HT1080 (cell line): ENCODE data around the gene TMTC1. TPM values are rescaled to one million over a fixed set of nuclear protein-coding genes. Genes with fewer than 3 reads are reported as not detected.

Source experiments
- DNase-seq: peaks from one replicate; pipeline ENCODE4 v3.0.0-alpha.2; 2015; ENCODE audit warnings: low read depth
- total RNA-seq: library from RNA; depleted of rRNA; stranded (reverse); fragments of >200 nt; shearing (Covaris generic); gene quantifications from 2 replicates; pipeline ENCODE4 v1.2.3, GENCODE V29; 2014

TMTC1 gene
- total RNA-seq, 1 experiment from 2014 or later, result 0.11 TPM

DNA sequence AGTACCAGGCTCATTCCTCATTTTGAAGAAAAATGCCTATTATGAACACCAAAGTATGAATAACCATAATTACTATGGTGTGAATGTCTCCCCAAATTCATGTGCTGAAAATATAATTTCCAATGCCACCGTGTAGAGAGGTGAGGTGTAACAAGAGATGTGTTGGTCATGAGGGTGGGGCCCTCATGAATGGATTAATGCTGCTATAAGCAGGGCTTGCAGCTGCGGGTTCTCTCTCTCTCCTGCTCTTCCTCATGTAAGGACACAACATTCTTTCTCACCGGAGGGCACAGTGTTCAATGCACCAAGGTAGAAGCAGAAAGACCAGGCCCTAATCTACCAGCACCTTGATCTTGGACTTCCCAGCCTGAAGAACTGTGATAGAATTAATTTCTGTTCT, 70.0 kb downstream of the TMTC1 start:
- DNase-seq, result no peak

DNA sequence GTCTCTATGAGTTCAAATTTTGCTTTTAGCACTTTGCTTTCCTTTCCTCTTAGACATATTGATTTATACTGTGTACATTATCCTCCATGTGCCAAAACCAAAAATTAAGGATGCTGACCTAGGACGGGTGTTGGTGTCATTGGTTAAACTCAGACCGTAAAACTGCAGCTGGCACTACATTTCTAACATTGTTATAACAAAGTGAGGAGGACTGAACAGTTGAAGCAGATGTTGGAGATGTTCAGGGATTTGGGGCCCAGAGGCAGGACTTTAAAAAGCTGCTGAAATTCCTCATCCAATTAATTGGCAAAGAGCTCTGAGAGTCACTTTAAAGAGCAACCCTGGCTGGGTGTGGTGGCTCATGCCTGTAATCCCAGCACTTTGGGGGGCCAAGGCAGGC, 72.4 kb downstream of the TMTC1 start:
- no peak for DNase-seq

DNA sequence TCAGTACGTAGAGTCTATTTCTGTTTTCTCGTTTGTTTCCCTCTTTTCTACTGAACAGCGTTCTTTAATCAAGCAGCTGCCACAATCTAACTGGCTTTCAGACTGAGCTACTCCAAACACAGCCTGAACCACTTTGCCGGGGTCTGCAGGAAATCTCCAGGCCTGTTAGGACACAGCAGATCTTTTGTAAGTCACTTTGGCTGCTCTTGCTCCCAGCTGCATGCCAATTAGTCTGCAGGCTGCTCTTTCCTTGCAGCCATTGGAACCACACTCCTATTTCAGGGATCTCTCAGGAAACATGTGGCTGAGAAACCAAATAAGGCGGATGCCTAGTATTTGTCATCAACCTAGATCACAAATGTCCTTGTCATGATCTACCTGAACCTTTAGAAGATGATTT, 73.6 kb downstream of the TMTC1 start:
- no peak for DNase-seq

DNA sequence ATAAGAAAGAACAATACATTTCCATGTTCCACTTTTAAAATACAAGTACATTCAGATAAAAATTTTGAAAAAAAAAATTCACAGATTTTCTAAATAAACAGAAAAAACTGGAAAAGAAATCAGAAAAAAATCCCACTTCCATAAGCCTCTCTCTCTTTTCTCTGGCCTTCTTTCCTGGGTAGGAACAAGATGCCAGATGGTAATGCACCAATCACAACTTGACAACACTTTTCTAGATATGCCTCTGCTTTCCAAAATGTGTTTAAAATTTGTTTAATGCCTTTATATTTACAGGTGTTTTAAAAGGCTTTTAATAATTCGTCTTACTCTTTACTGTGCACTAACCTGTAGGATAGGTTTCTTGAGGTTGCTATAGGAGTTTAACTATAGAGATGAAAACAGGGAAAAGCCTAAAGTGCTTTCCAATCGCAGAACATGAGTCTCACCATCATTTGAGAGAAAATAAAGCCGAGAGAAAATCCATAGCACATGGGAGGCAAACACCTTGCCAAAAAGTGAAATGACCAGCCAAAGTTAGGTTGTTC, 74.2 kb downstream of the TMTC1 start:
- no peak for DNase-seq

DNA sequence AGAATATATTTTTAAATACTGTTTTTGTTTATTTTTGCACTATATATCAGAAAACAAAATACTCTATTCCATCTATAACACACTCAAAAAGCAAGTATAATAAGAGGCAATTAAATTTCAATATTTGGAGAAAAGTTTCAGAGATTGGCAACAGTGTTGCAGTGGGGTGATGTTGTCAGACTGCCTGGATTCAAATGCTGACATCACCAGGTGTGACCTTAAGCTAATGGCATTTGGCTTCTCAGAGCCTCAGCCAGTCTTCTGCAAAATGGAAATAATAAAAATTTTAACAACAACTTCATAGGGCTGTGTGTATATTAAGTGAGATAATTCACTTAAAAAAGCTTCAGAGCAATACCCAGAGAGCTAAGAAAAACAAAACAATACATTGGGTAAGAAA, 74.7 kb downstream of the TMTC1 start:
- DNase-seq, result no peak

DNA sequence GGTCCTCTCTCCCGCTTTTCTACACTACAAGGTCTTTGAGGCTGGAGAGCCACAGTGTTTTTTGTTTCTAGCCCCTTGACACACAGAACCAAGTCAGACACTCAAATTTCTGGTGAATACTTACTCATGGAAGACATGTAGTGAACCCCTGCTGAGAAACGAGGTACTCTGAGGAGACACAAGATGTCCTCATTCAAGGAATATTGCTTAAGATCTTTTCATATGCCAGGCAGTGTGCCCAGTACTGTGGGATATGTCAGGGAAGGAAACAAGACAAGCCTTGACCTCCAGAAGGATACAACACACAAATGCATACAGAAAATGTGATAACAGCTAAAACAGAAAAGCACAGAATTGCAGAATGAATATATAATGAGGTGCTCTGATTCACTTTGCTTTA, 75.9 kb downstream of the TMTC1 start:
- DNase-seq, result no peak

DNA sequence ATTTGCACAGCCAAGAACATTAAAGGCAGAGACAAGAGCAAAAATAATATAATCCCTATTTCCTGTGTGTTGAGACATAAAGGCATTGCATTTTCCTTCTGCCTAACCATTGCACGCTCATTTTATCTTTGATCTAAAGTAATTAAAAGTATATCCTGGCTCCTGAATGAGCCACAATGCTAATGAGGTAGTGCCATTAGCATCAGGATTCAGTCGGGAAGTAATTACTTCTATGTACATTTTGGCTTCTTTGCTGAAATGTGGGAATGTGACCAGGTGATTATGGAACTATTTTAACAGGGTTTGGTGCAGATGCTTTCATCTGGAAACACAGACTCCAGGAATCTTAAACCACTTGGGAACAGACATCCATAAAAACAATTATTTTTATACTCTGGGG, 77.4 kb downstream of the TMTC1 start:
- no peak for DNase-seq

DNA sequence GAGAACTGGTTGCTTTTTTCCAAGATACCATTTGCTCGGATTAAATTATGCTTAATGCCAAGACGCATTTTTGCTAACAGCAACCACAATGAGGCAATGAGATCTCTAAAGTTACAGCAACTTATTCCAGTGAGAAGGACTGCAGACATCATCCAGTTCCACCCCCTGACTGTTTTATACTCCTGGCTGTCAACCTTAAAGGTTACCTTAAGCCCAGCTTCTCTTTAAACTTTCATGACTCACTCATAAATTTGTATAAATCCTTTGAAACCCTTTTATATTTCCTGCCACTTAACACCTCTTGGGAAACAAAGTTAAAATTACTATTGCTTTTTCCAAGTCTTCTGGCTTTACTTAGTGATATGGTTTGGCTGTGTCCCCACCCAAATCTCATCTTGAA, 80.2 kb downstream of the TMTC1 start:
- no peak for DNase-seq

DNA sequence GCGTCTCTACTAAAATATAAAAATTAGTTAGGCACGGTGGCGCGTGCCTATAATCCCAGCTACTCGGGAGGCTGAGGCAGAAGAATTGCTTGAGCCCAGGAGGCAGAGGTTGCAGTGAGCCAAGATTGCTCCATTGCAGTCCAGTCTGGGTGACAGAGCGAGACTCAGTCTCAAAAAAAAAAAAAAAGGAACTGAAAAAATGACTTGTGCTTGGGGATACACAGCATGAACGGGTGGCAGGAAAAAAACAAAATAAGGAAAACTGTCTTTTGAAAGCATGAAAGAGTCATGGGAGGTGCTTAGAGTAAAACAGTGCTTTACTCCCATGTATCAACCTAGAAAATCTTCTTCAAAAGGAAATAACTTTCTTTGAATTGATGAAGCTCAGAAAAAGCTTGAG, 80.8 kb downstream of the TMTC1 start:
- DNase-seq, result no peak

DNA sequence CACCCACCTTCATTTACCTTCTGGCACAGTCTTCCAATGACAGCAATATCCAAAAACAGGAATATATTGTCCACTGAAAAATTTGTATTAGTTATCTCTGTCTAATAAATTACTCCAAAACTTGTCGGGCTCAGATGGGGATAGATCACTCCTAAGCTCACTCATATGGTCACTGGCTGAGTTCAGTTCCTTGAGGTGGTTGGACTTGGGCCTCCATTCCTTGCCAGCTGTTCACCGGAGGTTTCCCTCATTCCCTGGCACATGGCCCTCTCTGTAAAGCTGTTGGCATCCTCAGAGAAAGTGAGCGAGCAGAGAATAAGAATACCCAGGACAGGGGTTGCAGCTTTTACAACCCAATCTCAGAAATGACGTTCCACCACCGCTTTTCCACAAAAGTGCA, 81.5 kb downstream of the TMTC1 start:
- no peak for DNase-seq

DNA sequence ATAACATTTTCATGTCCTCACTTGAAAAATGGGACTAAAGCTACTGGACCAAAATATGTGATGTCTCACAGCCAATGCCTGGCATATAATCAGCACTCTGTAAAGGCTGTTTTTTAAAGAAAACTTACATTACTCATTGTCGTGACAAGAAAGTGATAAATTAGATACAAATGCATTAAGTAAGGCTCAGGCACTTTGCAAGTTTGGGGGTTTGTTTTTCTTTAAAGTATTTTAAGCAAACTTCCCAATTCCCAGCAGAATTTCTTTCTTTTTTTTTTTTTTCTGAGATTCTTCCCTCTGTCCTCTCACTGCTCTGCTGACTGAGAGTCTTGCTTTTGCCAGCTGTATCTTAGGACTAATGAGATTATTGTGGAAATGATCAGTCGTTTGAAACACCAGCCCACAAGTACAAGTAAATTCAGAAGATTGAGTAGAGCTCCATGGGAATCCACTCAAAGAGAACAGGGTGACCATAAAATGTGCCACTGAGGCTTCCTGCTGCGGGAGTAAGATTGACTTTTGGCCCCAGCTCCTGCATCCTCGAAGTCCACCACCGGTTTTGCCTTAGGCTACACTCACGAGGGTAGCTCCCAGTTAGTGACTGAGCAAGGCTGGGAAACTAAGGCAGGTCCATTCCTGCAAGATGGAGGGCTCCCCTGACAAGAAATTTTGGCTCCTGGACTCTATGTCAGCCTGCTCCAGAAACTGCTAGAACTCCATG, 82.8 kb downstream of the TMTC1 start:
- DNase-seq, result no peak

DNA sequence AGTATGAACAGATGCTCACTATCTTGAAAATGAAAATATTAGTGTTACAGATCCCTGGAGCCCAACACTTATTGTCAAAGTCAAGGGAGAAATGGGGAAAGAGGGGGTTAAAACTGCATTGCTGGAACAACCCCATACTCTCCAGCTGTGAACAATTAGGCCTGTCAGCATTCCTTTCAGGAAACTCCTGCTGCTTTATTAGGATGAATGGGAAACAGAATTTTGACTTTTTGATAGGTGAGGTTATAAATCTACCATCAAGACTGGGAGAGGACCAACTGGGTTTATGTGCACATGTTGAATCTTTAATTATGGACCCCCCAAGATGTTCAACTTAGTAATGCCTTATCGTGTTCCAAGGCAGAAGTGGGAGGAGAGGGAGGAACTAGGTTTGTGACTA, 85.0 kb downstream of the TMTC1 start:
- no peak for DNase-seq

DNA sequence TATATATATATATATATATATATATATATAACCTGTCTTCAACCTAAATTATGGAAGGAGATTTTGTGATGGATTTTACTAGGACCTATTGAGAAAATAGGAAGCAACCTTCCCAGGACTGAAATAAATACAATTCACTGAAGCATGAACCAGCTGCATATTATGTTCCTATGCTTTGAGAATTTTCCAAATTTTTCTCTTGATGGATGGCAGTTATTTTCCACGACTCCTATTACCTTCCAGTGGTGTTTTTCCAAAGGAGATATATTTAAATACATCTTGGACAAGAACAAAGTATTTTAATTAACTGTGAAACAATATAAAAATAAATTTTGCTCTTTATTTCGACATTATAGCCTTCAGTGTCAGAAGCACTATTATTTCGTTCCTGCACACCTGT, 87.9 kb downstream of the TMTC1 start:
- DNase-seq, result no peak

DNA sequence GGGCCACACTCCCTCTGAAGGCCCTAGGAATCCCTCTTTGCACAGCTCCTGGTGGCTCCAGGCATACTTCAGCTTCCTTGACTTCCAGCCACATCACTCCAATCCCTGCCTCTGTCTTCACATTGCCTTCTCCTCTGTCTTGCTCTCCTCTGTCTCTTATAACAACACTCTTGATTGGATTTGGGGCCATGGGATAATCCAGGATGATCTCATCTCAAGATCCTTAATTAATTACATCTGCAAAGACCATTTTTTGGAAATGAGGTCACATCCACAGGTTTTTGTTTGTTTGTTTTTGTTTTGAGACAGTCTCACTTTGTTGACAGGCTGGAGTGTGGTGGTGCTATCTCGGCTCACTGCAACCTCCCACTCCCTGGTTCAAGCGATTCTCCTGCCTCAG, 88.7 kb downstream of the TMTC1 start:
- DNase-seq, result no peak

DNA sequence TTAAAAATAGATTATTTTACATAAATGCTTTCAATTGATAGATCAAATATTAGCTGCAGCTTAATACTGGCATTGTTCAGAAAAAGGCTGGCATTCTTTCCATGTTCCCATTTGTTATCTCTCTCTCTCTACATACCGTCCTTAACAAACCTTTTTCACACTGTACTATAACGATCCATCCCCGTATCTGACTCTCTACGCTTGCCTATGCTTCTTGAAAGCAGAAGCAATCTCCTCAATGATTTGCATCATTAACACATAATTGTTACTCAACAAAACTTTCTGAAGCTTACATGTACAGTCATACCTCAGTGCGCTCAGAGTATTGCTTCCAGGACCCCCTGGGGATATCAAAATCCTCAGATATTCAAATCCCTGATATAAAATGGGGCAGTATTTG, 89.7 kb downstream of the TMTC1 start:
- no peak for DNase-seq

DNA sequence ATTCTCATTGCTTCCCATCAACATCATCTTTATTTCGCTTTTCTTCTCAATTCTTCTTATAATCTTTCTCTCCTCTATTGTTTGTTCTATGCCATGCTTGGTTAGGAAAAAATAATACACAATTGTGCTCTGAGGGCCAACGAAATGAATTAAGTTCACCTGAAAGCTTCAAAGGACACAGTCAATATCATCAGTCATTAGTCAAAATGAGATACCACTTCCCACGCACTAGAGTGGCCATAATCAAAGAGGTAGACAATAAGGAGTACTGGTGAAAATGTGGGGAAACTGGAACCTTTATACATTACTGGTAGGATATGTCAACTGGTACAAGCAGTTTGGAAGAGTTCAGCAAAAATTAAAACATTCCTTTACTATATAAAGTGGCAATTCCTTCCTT, 91.5 kb downstream of the TMTC1 start:
- DNase-seq, result no peak

DNA sequence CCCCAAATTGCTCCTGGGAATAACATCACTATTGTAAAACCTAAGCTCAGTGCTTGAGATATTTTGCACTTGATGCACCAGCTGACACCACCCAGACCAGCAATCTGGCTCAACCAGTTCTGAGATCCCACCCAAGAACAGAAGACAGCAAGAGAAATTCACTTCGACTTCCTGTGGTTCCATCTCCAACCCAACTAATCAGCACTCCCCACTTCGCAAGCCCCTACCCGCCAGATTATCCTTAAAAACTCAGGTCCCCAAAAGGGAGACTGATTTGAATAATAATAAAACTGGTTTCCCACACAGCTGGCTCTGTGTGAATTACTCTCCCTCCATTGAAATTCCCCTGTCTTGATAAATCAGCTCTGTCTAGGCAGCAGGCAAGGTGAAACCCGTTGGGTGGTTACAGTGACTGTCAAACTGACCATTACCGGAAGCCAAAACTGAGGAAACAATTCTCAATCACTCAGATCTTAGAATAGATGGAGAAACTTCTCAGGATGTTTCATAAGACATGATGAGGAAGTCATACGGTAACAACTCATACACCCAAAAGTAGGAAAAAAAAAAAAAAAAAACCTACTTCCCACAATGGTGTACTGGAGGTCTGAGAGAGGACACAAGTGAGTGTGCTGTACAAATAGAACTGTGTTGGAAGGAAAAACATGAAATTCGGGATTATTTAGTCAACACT, 92.4 kb downstream of the TMTC1 start:
- no peak for DNase-seq

DNA sequence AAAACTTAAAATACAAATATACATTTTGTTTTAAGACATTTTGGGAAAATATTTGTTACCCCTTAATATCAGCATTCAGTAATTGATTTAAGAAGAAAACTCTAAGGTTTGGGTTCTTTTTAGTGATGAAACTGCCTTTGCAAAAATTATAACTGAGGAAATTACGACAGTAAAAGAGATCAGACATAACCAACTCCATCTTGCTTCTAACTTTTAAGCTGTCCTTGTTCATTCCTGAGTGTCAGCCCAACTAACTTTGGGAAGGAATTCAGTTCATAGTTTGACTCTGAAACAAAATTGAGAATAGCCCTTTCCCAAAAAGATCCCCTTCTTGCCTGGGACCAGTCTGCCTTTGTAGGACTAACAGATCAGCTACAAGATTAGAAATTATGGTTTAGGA, 93.0 kb downstream of the TMTC1 start:
- no peak for DNase-seq

DNA sequence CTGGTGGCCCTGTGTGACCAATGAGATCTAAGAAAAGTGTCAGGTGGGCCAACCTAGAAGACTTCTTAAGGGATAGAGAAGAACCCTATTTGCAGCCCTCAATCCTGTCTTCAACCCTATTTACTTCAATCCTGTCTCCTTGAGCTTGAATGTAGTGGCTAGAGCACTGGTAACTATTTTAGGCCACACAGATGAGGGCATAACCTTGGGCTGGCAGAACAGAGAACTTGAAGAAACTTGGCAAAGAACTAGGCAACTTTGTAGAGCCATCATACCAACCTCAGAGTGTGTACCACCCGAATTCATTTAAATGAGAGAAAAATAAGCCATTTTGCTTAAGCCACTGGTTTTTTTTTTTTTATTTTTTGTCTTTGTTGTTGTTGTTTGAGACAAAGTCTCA, 94.8 kb downstream of the TMTC1 start:
- no peak for DNase-seq

DNA sequence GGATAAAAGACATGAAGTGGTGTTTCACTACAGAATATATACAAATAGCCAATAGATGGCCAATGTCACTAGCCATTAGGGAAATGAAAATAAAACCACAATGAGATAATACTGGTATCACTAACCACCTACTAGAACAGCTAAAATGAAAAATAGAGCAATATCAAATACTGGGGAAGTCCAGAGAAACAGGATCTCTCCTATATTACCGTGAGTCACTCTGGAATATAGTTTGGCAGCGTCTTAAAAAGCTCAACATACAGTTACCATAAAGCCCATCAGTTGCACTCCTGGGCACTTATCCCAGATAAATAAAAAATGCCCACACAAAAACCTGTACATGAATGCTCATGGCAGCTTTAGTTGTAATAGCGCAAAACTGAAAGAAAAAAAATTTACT, 101.7 kb downstream of the TMTC1 start:
- DNase-seq, result no peak

DNA sequence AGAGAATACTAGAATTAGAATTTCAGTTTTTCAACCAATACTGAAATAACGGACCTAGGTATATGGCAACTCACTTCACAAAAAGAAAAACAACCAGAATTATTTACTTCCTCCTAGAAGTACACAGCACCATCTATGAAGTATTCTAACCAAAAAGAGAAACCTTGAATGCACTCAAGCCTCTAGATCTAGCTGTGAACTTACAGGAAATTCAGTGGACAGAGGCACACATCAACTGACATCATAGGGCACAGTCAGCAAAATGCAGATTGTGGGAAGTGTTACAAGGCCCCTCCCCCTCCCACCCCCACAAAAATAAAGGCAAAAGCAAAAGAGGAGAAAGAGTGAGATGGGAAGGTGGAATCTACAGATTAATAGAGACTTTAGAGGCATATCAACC, 102.4 kb downstream of the TMTC1 start:
- no peak for DNase-seq

DNA sequence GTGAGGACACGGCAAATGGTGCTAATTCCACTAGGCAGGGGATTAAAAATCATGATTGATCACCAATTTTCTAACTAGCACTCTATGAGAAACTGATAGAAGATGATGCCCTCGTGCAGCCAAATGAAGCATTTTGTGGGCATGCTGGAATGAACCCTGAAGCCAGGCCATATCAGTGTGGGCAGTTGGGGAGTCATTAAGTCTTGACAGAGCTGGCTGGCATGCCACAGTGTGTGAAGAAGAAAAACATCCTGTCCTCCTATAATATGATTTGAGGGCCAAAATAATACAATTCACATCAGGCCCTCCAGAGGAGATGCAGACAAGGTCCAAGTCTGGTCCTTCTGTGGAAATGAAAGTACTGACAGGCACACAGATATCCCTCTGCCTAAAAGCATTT, 107.1 kb downstream of the TMTC1 start:
- DNase-seq, result no peak

DNA sequence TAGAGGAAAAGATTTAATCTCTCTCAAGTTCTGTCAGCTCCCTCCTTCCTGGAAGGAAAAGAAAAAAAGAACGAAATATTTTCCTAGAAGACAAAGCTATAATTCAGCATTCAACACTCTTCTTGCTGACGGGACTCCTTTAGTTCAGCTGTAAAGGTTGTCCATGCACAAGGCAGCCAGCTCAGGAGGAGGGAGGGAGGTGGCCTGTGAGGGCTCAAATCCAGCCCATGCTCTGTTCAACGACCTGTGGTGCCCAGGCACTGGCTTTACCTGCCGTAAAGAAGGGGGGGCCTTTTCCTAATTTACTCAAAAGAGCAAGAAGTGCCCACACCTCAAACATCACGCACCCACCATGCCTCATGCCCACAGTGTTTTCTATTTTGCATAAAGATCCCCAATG, 109.3 kb downstream of the TMTC1 start:
- no peak for DNase-seq
